HG02943 (cell line): Measurements from ENCODE around the gene COL23A1.

Experiments
- ATAC-seq: cut with Tn5 transposase; IDR thresholded peaks from one replicate; pipeline ENCODE4 v1.9.1; 2021; ENCODE audit warnings: mild to moderate bottlenecking, low read depth, moderate library complexity; ENCODE audit not compliant: unreplicated experiment

COL23A1 gene

GRCh38 chr5:178335302-178336030, 254.7 kb downstream of the COL23A1 start:
- ATAC-seq = no peak

DNA sequence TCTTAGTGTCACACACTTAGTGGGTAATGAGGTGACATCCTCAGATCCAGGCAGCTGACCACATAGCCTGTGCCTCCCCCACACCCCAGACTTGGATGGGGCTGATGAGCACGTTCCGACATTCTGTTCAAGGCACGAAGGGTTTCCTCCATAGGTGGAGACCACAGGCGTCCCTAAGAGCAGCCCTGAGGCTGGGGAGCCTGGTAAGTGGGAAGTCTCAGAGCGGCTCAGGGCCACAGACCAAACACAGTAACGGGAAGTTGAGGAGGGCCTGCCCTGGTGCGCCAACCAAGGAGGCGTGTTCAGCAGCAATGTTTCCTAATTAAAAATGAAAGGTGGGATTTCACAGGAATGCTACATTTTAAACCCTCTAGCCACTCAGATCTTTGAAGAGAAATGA, 255.3 kb downstream of the COL23A1 start:
- ATAC-seq = no peak

- ATAC-seq = no peak
These were observed 256.2 kb downstream of the COL23A1 start for GRCh38 chr5:178333821-178334481.

- ATAC-seq = no peak
These were observed 258.0 kb downstream of the COL23A1 start for GRCh38 chr5:178332210-178332641.

GRCh38 chr5:178331491-178331996, 258.6 kb downstream of the COL23A1 start:
- ATAC-seq = no peak

DNA sequence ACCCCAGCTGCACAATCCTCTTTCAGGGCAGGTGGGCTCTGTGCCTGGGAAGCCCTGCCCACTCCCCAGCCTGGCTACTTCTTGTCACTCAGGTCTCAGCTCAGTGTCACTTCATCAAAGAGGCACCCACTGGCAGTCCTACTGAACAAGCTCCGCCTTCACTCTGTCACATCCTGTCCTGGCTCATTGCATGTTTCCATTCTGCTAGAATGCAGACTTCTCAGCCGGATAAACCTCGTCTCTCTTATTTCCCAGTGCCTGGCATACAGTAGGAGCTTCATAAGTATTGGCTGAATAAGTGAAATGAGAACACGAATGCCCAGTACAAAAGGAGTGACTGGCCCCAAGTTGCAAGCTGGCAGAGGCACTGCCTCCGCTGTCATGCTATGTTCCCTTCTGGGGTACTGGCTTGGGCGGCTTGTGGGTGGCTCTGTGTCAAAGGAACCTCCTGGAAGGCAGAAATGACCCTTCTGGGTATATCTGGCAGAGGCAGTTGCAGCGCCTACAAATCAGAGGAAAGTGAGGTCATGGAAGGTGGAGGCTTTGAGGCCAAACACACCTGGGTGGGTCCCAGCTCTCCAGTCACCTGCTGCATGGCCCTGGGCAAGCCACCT, 259.3 kb downstream of the COL23A1 start:
- no peak for ATAC-seq

DNA sequence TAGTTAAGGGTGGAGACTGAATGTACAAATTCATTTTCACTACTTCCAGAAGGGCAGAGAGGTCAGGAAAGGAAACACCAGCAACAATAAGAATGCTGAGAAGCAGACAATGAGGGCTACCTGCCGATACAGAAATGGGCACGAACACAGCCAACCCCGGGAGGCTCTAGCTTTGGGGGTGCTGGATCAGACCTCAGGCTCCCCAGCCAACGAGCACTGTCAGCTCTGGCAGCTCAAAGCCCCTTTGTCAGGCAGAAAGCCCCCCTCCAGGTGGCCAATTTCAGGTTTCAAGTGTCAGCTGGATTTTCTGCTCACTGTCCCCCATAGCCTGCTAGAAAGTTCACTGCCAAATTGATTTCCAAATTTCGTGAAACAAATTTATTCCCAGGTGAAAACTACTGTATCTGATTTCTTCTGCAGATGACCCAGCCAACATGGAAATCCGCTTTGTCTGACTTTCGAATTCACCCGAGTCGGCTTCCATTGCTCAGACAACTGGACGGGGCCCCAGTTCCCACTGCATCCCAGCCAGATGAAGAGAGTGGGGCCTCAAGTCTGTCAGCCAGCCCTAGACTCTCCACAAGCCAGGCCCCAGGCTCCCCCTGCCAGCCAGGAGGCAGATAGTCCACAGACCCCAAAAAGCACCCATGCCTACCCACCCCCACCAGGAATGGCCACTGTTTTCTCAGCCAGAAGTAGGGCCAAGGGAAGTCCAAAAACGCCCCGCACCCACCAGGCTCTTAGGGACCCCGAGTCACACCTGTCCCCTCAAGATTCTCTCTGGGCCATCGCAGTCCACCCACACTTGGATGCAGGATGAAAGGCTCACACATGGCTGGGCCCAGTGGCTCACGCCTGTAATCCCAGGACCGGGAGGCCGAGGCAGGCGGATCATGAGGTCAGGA, 261.1 kb downstream of the COL23A1 start:
- ATAC-seq = no peak

DNA sequence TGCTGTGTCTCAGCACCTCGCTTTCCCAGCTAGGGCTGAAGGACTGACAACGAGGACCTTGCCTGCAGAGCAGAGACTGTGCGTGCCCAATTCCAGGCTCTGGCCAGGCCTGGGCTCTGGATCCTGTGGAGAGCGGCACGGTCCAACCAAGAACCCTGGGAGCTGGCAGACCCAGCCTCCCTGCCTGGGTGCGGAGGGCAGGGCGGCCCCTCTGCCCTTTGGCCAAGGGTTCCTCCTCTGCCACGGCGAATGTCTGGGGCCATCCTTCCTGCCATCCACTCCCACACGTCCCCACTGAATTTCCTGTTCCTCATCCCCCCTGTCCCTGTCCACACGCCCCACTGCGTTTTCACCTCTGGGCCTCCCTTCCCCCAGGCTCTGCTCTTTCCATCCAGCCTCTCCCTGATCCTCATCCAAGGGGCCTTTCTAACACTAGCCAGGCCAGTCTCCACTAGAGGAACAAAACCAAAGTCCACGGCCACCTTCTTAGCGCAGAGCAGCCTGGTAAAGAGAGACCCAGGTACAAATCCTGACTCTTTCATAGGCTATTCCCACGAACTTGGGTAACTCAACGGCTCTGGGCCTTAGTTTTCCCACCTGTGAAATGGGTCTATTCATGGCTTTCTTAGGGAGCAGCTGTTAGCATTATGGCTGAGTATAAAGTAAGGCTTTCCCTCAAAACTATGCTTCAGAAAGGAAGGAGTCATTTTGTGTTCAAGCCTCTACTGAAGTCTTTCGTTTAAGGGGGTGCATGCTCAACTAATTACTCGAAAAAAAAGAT, 262.1 kb downstream of the COL23A1 start:
- ATAC-seq = no peak

- no peak for ATAC-seq
These were observed 262.7 kb downstream of the COL23A1 start for GRCh38 chr5:178327446-178327845.

DNA sequence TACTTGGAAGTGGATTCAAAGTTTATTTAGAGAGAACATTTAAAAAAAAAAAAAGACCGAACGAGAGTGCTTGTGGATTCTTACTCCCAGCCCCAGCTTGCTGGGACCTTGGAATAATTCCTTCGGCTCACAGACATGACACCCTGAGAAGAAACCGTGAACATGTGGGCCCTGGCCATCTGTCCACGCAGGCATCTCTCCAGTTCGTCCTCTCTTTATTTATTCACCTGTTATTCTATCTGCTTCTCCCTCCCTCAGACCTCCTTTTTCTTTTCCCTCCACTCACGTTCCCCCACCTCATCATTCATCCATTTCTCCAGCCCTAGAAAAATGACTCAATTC, 263.8 kb downstream of the COL23A1 start:
- no peak for ATAC-seq

GRCh38 chr5:178325679-178326373, 264.4 kb downstream of the COL23A1 start:
- no peak for ATAC-seq

DNA sequence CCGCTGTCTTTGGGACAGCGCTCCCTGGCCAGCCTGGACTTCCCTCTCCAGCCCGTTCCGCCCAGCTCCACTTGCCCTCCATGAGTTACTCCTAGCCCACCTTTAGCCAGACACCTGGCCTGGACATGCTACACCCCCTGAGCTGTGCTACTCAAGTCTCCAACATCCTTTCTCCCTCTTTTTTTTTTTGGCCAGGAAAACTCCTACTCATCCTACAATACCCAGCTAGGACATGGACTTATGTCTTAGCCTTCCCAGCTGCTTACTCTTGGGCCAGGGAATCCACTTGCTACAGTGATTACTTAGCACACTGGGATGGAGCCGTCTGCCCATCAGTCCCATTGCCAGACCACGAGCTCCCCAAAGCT, 264.9 kb downstream of the COL23A1 start:
- no peak for ATAC-seq

GRCh38 chr5:178324481-178325310, 265.5 kb downstream of the COL23A1 start:
- peak; percentile 68 for ATAC-seq

- peak; percentile 49 for ATAC-seq
These were observed 266.2 kb downstream of the COL23A1 start for GRCh38 chr5:178323961-178324360.

DNA sequence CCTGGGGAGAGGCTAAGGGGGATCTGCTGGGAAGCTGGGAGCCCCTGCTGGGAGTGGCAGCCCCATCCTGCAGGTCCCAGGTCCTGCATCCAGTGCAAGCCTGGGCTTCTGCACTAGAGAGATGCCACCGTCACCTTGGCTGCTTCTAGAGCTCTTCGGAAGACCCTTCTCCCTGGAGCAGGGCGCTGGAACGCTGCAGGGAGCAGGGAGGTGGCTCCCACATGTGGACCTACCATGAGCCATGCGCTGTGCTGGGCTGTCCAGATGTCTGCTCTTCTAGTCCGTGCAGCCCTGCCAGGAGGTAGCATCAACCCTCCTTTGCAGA, 266.7 kb downstream of the COL23A1 start:
- peak; percentile 19 for ATAC-seq

DNA sequence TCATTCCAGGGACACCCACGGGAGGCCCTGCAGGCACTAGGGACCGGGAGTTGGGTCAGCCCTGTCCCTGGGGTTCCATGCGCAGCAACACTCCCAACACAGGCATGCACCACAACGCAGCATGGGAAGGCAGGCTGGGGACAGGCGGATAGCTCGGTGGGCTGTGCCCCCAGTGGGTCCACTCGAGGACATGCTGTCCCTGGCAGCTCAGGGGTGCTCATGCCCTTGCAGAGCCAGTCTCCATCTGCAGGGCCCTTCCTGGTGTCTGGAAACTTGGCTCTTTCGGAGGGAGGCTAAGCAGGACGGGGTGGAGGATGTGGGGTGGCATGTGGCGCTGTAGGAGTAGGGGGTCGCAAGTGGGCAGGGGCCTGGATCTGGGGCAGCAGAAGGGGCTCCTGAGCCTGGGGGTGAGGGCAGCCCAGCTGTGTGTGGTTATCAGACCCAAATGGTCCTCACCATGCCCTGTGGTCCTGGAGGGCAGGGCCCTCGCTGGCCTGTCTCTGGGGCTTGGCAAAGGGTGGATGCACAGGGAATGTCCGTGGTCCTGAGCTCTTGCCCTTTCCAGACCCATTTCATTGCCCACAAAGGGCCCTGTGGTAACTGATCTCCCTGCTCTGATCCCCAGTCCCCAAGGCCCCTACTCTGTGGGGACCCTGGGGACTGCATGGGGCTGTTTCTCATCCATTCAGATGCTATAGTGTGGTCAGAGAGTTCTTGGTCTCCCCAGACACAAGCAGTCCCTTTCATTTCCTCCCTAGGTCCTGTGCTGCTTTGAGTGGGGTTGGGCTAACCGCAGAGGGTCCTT, 267.3 kb downstream of the COL23A1 start:
- no peak for ATAC-seq

- no peak for ATAC-seq
These were observed 269.8 kb downstream of the COL23A1 start for GRCh38 chr5:178320281-178320855.
